ENCODE measurements around the gene PBXIP1. TPM values are rescaled to one million over a fixed set of nuclear protein-coding genes. Genes with fewer than 3 reads are reported as not detected.
A peak's percentile ranks its signal among the peaks of the same experiment; 100 is the strongest.
"Not testable (repeated sequence)": the region's sequence is repeated elsewhere in the genome, so short reads cannot be mapped to it uniquely, and the experiment has no call there.

PBXIP1 gene
- total and polyA plus RNA-seq, 5 donors = 82.9 to 104 (median 88.4) TPM

- H3K27ac ChIP-seq (ENCODE audit: low read length) = no peak overlapping the region
- WGBS = 78% methylated on average over 11 of the region's 11 CpGs
- H3K27me3 ChIP-seq (ENCODE audit: control insufficient read depth, insufficient read depth) = no peaks in the 10 kb centered on the region
- no peaks in the 10 kb centered on the region for H3K9me3 ChIP-seq (ENCODE audit: control insufficient read depth, low read length)
- no peak for DNase-seq
- peaks cover 3% of the 10 kb centered on the region for H3K4me1 ChIP-seq (ENCODE audit: control insufficient read depth, insufficient read depth, low read length)
- intact Hi-C loops (cut with DNase I) = no loop called here
- no peak overlapping the region for H3K4me3 ChIP-seq (ENCODE audit: low read length)
- no peak for ATAC-seq
These were observed 23.9 kb downstream of the PBXIP1 start for GRCh38 chr1:154931940-154932487.

GRCh38 chr1:154926201-154926600, 29.7 kb downstream of the PBXIP1 start:
- H3K27ac ChIP-seq (ENCODE audit: low read length) = no peak overlapping the region
- DNase-seq (no peak), ATAC-seq (no peak)
- WGBS = 90% methylated on average over 13 of the region's 13 CpGs
- intact Hi-C loops (cut with DNase I) = no loop called here
- no peaks in the 10 kb centered on the region for H3K9me3 ChIP-seq (ENCODE audit: control insufficient read depth, low read length)
- H3K4me1 ChIP-seq (ENCODE audit: control insufficient read depth, insufficient read depth, low read length) = no peaks in the 10 kb centered on the region
- H3K27me3 ChIP-seq (ENCODE audit: control insufficient read depth, insufficient read depth) = no peaks in the 10 kb centered on the region
- no peak overlapping the region for H3K4me3 ChIP-seq (ENCODE audit: low read length)

- H3K4me3 ChIP-seq (ENCODE audit: low read length) = no peak overlapping the region
- H3K27ac ChIP-seq (ENCODE audit: low read length) = no peak overlapping the region
- intact Hi-C loops (cut with DNase I) = no loop called here
- ATAC-seq (no peak), DNase-seq (no peak)
- no peaks in the 10 kb centered on the region for H3K9me3 ChIP-seq (ENCODE audit: control insufficient read depth, low read length)
- no peaks in the 10 kb centered on the region for H3K27me3 ChIP-seq (ENCODE audit: control insufficient read depth, insufficient read depth)
- 94% methylated on average over 3 of the region's 3 CpGs for WGBS
- H3K4me1 ChIP-seq (ENCODE audit: control insufficient read depth, insufficient read depth, low read length) = no peaks in the 10 kb centered on the region
These were observed 30.3 kb downstream of the PBXIP1 start for GRCh38 chr1:154925335-154926170.

GRCh38 chr1:154923695-154924094, 32.2 kb downstream of the PBXIP1 start:
- no peak for DNase-seq
- H3K9me3 ChIP-seq (ENCODE audit: control insufficient read depth, low read length) = no peaks in the 10 kb centered on the region
- H3K27ac ChIP-seq (ENCODE audit: low read length) = no peak overlapping the region
- ATAC-seq = no peak
- WGBS = 81% methylated on average over 3 of the region's 3 CpGs
- no peak overlapping the region for H3K4me3 ChIP-seq (ENCODE audit: low read length)
- intact Hi-C loops (cut with DNase I) = no loop called here
- H3K4me1 ChIP-seq (ENCODE audit: control insufficient read depth, insufficient read depth, low read length) = no peaks in the 10 kb centered on the region
- no peaks in the 10 kb centered on the region for H3K27me3 ChIP-seq (ENCODE audit: control insufficient read depth, insufficient read depth)

GRCh38 chr1:154913273-154913672, 42.6 kb downstream of the PBXIP1 start:
- intact Hi-C loops (cut with DNase I) = no loop called here
- peaks cover 2% of the 10 kb centered on the region for H3K4me1 ChIP-seq (ENCODE audit: control insufficient read depth, insufficient read depth, low read length)
- H3K27ac ChIP-seq (ENCODE audit: low read length) = no peak overlapping the region
- ATAC-seq = no peak
- no peaks in the 10 kb centered on the region for H3K9me3 ChIP-seq (ENCODE audit: control insufficient read depth, low read length)
- no peak overlapping the region for H3K4me3 ChIP-seq (ENCODE audit: low read length)
- H3K27me3 ChIP-seq (ENCODE audit: control insufficient read depth, insufficient read depth) = no peaks in the 10 kb centered on the region
- no peak for DNase-seq
- WGBS = 76% methylated on average over 3 of the region's 3 CpGs

GRCh38 chr1:154912755-154913154, 43.1 kb downstream of the PBXIP1 start:
- DNase-seq = no peak
- H3K27ac ChIP-seq (ENCODE audit: low read length) = peak overlapping the region; percentile 17
- peak; percentile 40 to 70 for ATAC-seq
- H3K4me1 ChIP-seq (ENCODE audit: control insufficient read depth, insufficient read depth, low read length) = peaks cover 2% of the 10 kb centered on the region
- no peaks in the 10 kb centered on the region for H3K27me3 ChIP-seq (ENCODE audit: control insufficient read depth, insufficient read depth)
- WGBS = 70% methylated on average over 2 of the region's 2 CpGs
- no peaks in the 10 kb centered on the region for H3K9me3 ChIP-seq (ENCODE audit: control insufficient read depth, low read length)
- intact Hi-C loops (cut with DNase I) = no loop called here
- H3K4me3 ChIP-seq (ENCODE audit: low read length) = no peak overlapping the region

- WGBS = 73% methylated on average over 8 of the region's 8 CpGs
- no peaks in the 10 kb centered on the region for H3K27me3 ChIP-seq (ENCODE audit: control insufficient read depth, insufficient read depth)
- peak; percentile 71 to 82 for ATAC-seq
- intact Hi-C loops (cut with DNase I) = no loop called here
- DNase-seq = no peak
- peaks cover 2% of the 10 kb centered on the region for H3K4me1 ChIP-seq (ENCODE audit: control insufficient read depth, insufficient read depth, low read length)
- no peaks in the 10 kb centered on the region for H3K9me3 ChIP-seq (ENCODE audit: control insufficient read depth, low read length)
- peak overlapping the region; percentile 80 for H3K27ac ChIP-seq (ENCODE audit: low read length)
- no peak overlapping the region for H3K4me3 ChIP-seq (ENCODE audit: low read length)
These were observed 44.0 kb downstream of the PBXIP1 start for GRCh38 chr1:154911691-154912550.

GRCh38 chr1:154910851-154911250, 45.0 kb downstream of the PBXIP1 start:
- no peak overlapping the region for H3K4me3 ChIP-seq (ENCODE audit: low read length)
- no peak for DNase-seq
- H3K9me3 ChIP-seq (ENCODE audit: control insufficient read depth, low read length) = no peaks in the 10 kb centered on the region
- no peak overlapping the region for H3K27ac ChIP-seq (ENCODE audit: low read length)
- ATAC-seq = no peak
- intact Hi-C loops (cut with DNase I) = no loop called here
- WGBS = 90% methylated on average over 5 of the region's 5 CpGs
- H3K4me1 ChIP-seq (ENCODE audit: control insufficient read depth, insufficient read depth, low read length) = peaks cover 2% of the 10 kb centered on the region
- no peaks in the 10 kb centered on the region for H3K27me3 ChIP-seq (ENCODE audit: control insufficient read depth, insufficient read depth)

- Histone ChIP-seq H3K27ac (ENCODE audit: low read length) (no peak overlapping the region), H3K9me3 (ENCODE audit: control insufficient read depth, low read length) (no peaks in the 10 kb centered on the region), H3K4me3 (ENCODE audit: low read length) (no peak overlapping the region), H3K4me1 (ENCODE audit: control insufficient read depth, insufficient read depth, low read length) (peaks cover 2% of the 10 kb centered on the region), H3K27me3 (ENCODE audit: control insufficient read depth, insufficient read depth) (no peaks in the 10 kb centered on the region)
- DNase-seq (no peak), ATAC-seq (no peak)
- WGBS = 79% methylated on average over 5 of the region's 5 CpGs
- intact Hi-C loops (cut with DNase I) = no loop called here
These were observed 47.0 kb downstream of the PBXIP1 start for GRCh38 chr1:154908937-154909336.

GRCh38 chr1:154908129-154908528, 47.8 kb downstream of the PBXIP1 start:
- intact Hi-C loops (cut with DNase I); H3K4me3 ChIP-seq (ENCODE audit: low read length); DNase-seq; H3K27me3 ChIP-seq (ENCODE audit: control insufficient read depth, insufficient read depth); H3K9me3 ChIP-seq (ENCODE audit: control insufficient read depth, low read length); ATAC-seq; H3K4me1 ChIP-seq (ENCODE audit: control insufficient read depth, insufficient read depth, low read length); H3K27ac ChIP-seq (ENCODE audit: low read length): not testable (repeated sequence)
- WGBS = 51% methylated on average over 3 of the region's 3 CpGs

- 78% methylated on average over 7 of the region's 7 CpGs for WGBS
- ATAC-seq (peak; percentile 44 to 54), DNase-seq (no peak)
- intact Hi-C loops (cut with DNase I) = no loop called here
- no peaks in the 10 kb centered on the region for H3K9me3 ChIP-seq (ENCODE audit: control insufficient read depth, low read length)
- H3K27ac ChIP-seq (ENCODE audit: low read length) = no peak overlapping the region
- H3K27me3 ChIP-seq (ENCODE audit: control insufficient read depth, insufficient read depth) = no peaks in the 10 kb centered on the region
- H3K4me1 ChIP-seq (ENCODE audit: control insufficient read depth, insufficient read depth, low read length) = no peaks in the 10 kb centered on the region
- H3K4me3 ChIP-seq (ENCODE audit: low read length) = no peak overlapping the region
These were observed 49.2 kb downstream of the PBXIP1 start for GRCh38 chr1:154906621-154907081.
